Lung (tissue), 12 donors: Measurements from ENCODE around the gene FAM184B. TPM values are rescaled to one million over a fixed set of nuclear protein-coding genes. Genes with fewer than 3 reads are reported as not detected.

Experiments
- ATAC-seq: fragments of 200-7000 bp; cut with Tn5 transposase; one replicate; pipeline ENCODE4 v1.9.1; 2020; ENCODE audit warnings: moderate number of reproducible peaks; ENCODE audit not compliant: insufficient read depth, low FRiP score
- DNase-seq, 3 donors: peaks; one replicate each; pipeline ENCODE4 v3.0.0-alpha.2; 2013 to 2017
- H3K27ac ChIP-seq, 2 donors: one replicate each; pipeline ENCODE4 v1.5.1; 2013; ENCODE audit warnings: mild to moderate bottlenecking in 2 of 2, moderate library complexity in 2 of 2, control low read depth in 1 of 2, inconsistent platforms in 1 of 2, low read depth in 1 of 2, low read length in 1 of 2
- H3K27me3 ChIP-seq, 3 donors: one replicate each; pipeline ENCODE4 v1.5.1; 2013; ENCODE audit warnings: low read length in 2 of 3; ENCODE audit not compliant: control insufficient read depth in 3 of 3, insufficient read depth in 3 of 3
- H3K36me3 ChIP-seq, 4 donors: one replicate each; pipeline ENCODE4 v1.5.1; 2013; ENCODE audit warnings: low read length in 4 of 4, mild to moderate bottlenecking in 1 of 4, moderate library complexity in 1 of 4; ENCODE audit not compliant: control insufficient read depth in 4 of 4, insufficient read depth in 4 of 4
- H3K4me1 ChIP-seq, 5 donors: one replicate each; pipeline ENCODE4 v1.5.1; 2013; ENCODE audit warnings: low read length in 5 of 5, mild to moderate bottlenecking in 2 of 5, moderate library complexity in 1 of 5; ENCODE audit not compliant: control insufficient read depth in 5 of 5, insufficient read depth in 5 of 5
- H3K4me3 ChIP-seq: one replicate; pipeline ENCODE4 v1.5.1; 2013; ENCODE audit warnings: mild to moderate bottlenecking, control low read depth, moderate library complexity
- H3K9ac ChIP-seq, 2 donors: one replicate each; pipeline ENCODE4 v1.5.1; 2013; ENCODE audit warnings: low read length in 2 of 2, control low read depth in 1 of 2; ENCODE audit not compliant: insufficient read depth in 1 of 2
- H3K9me3 ChIP-seq, 4 donors: one replicate each; pipeline ENCODE4 v1.5.1; 2013; ENCODE audit warnings: low read length in 3 of 4, mild to moderate bottlenecking in 1 of 4, moderate library complexity in 1 of 4; ENCODE audit not compliant: control insufficient read depth in 4 of 4, insufficient read depth in 3 of 4
- WGBS, 2 donors: extraction: QIAGEN DNeasy Blood & Tissue Kit; methylation state at CpG; one replicate each; pipeline ENCODE4 v1.1.7; 2013; 5-methylcytosine and 5-hydroxymethylcytosine counted together
- polyA plus RNA-seq, 2 donors: library from polyadenylated mRNA; stranded (reverse); fragments of 200-250 nt; gene quantifications; one replicate each; pipeline ENCODE4 v1.2.1, GENCODE V29; 2013
- total RNA-seq, 2 donors: library from RNA; depleted of rRNA in 1 of 2; stranded (reverse); fragments of >200 nt in 1 of 2; gene quantifications; one replicate each; pipeline ENCODE4 v1.2.1, GENCODE V29; 2014 to 2021
- TF ChIP-seq, protein P1 (sequence below): IDR thresholded peaks from 2 replicates; pipeline ENCODE4 v1.5.1; 2012; ENCODE audit warnings: mild to moderate bottlenecking; ENCODE audit errors: control extremely low read depth, extremely low read depth
- donor health status: control.
- donor health status: control.
- donor health status: Bipolar disorder and iron deficiency.
- donor health status: healthy.
- donor health status: DM: yes; HTN: yes; CAD: no.

The FAM184B gene
- total and polyA plus RNA-seq, 4 donors, result 0.06 to 0.18 (median 0.09) TPM

DNA sequence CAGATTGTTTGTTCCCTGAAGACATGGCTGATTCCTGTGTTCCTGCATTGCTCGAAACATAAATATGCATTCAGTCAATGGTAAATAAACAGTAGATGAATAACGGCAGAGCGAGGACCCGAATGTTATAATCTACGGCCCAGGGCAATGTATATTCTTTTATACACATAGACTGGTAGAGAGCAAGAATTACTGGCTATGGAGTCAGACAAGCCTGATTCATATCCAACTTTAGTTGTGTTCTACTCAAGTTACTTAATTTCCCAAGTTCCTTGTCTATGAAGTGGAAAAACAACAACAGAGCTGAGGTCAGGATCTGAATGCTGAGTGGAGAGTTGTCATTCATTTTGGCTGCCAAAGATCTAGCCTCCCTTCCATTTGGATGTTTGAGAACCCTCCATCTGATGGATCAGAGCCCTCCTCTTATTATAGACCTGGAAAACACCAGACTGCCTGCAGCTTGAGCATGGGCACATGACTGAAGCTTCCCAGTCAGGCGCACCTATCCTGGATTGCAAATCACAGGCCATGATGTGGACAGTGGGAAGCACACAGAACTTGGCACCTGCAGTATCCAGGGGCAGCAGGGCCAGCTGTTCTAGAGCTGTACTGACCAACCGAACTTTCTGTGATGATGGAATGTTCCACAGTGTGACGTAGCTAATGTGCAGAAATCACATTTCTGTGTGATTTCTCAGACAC, 80.1 kb downstream of the FAM184B start:
- Histone ChIP-seq H3K36me3 (no peaks in the 10 kb centered on the region), H3K4me3 (no peak overlapping the region), H3K27me3 (no peaks in the 10 kb centered on the region), H3K27ac (no peak overlapping the region), H3K4me1 (no peaks in the 10 kb centered on the region), H3K9ac (no peak overlapping the region), H3K9me3 (no peaks in the 10 kb centered on the region)
- DNase-seq (no peak), ATAC-seq (no peak)
- WGBS, 2 donors, result 90% methylated on average over 8 of the region's 8 CpGs
- TF ChIP-seq, protein P1, sequence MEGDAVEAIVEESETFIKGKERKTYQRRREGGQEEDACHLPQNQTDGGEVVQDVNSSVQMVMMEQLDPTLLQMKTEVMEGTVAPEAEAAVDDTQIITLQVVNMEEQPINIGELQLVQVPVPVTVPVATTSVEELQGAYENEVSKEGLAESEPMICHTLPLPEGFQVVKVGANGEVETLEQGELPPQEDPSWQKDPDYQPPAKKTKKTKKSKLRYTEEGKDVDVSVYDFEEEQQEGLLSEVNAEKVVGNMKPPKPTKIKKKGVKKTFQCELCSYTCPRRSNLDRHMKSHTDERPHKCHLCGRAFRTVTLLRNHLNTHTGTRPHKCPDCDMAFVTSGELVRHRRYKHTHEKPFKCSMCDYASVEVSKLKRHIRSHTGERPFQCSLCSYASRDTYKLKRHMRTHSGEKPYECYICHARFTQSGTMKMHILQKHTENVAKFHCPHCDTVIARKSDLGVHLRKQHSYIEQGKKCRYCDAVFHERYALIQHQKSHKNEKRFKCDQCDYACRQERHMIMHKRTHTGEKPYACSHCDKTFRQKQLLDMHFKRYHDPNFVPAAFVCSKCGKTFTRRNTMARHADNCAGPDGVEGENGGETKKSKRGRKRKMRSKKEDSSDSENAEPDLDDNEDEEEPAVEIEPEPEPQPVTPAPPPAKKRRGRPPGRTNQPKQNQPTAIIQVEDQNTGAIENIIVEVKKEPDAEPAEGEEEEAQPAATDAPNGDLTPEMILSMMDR, result no peak

DNA sequence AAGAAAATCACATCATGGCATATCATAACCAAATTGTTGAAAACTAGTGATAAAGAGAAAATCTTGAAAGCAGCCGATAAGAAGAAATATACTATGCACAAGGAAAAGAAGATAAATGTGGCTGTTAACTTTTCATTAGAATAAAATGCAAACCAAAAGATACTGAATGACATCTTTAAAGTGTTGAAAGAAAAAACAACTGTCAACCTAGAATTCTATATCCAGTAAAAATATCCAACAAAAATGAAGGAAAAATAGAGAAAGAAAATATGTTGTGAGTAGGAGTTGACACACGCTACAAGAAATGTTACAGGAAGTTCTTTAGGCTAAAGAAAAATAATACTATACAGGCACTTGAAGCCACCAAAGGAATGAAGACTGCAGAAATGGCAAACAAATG, 82.0 kb downstream of the FAM184B start:
- Histone ChIP-seq H3K4me1 (no peaks in the 10 kb centered on the region), H3K9ac (no peak overlapping the region), H3K4me3 (no peak overlapping the region), H3K9me3 (no peaks in the 10 kb centered on the region), H3K27me3 (no peaks in the 10 kb centered on the region), H3K36me3 (no peaks in the 10 kb centered on the region), H3K27ac (no peak overlapping the region)
- TF ChIP-seq, protein P1, result no peak
- 47 to 69% methylated on average over 2 of the region's 2 CpGs for WGBS, 2 donors
- ATAC-seq (no peak), DNase-seq (no peak)

DNA sequence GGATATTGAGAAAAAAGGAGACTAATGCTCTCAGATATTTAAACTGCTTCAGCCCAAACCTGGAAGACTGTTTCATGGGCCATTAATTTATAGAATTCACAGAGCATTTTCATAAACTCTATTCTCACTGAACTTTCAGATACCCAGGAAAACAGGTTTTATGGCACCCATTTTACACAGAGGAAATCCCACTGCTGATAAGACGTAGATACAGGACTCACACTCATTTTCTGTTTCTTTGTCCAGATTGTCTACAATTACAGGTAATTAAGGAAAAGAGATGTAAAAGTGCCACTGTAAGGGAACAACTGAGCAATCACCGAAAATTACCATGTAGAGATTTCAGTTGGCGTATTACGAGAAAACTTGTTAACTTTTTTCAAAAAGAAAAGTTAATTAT, 83.3 kb downstream of the FAM184B start:
- no peak for ATAC-seq
- TF ChIP-seq, protein P1, result no peak

DNA sequence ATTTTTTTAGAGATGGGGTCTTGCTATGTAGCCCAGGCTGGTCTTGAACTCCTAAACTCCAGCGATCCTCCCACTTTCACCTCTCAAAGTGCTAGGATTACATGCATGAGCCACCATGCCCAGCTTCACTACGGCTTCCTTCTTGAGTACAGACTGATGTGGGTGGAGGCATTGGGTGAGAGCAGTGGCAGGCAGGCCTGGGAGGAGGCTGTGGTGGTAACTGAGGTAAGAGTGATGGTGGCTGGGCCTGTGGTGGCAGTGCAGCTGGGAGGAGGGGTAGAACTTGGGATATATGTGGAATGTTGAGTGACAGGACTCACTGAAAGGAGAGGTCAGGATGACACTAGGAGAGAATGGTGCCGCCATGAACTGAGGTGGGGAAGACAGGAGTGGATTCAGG, 86.1 kb downstream of the FAM184B start:
- Histone ChIP-seq H3K9me3 (no peaks in the 10 kb centered on the region), H3K36me3 (no peaks in the 10 kb centered on the region), H3K4me1 (no peaks in the 10 kb centered on the region), H3K9ac (no peak overlapping the region), H3K4me3 (no peak overlapping the region), H3K27me3 (no peaks in the 10 kb centered on the region), H3K27ac (no peak overlapping the region)
- WGBS, 2 donors, result 91 to 99% methylated on average over 3 of the region's 3 CpGs
- ATAC-seq (no peak), DNase-seq (no peak)
- TF ChIP-seq, protein P1, result no peak

More for the DNA sequence above, 83.3 kb downstream of the FAM184B start:
- H3K27me3 ChIP-seq, result no peaks in the 10 kb centered on the region
- no peak for DNase-seq
- no peak overlapping the region for H3K9ac ChIP-seq
- H3K9me3 ChIP-seq, result no peaks in the 10 kb centered on the region
- H3K4me3 ChIP-seq, result no peak overlapping the region
- no peaks in the 10 kb centered on the region for H3K4me1 ChIP-seq
- WGBS, 2 donors, result 69 to 70% methylated on average over 4 of the region's 4 CpGs
- H3K27ac ChIP-seq, result no peak overlapping the region
- H3K36me3 ChIP-seq, result no peaks in the 10 kb centered on the region
